GM10847 (cell line): ENCODE data around the gene MKLN1.
A peak's percentile ranks its signal among the peaks of the same experiment; 100 is the strongest.

Source experiments
- POLR2A ChIP-seq: IDR thresholded peaks from 2 replicates; pipeline ENCODE4 v1.6.1; 2011; ENCODE audit not compliant: insufficient read length; ENCODE audit errors: extremely low read depth

MKLN1 gene

DNA sequence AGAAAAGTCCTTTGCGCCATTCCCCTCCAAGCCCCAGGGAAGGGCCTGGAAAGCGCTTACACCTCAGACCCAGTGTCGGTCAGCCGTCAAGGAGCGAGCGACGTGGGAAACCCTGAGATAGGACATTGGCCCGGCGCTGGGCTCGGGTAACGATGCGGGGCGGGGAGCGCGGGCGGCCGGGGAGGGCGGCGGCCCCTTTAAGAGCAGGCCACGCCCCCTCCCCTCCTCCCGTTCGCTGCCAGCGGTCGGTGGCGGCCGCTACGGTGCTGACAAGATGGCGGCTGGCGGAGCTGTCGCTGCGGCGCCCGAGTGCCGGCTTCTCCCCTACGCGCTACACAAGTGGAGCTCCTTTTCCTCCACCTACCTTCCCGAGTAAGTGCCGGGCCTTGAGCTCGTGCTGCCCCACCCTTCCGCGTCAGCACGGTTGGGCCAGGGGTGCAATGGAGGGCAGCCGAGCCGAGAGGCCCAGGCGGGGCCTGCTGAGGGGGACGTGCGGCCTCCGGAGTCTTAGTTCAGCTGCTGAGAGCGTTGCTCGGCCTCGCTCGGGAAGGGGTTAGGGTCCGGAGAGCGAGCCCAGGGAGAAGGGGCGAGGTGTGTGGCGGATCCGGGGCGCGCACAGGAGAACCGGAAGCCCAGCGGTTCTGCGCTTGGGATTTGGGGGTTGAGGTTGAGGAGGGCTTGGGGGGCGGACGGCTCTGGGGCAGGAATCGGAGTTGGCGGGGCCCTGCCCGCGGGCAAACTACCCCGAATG lies at the start of gene MKLN1:
Gene MKLN1, plus strand, starts transcription at position 251 of the 751 bp plus-strand sequence. Its CDS starts 24 bp downstream, at position 275.
- peak; percentile 93 for TF ChIP-seq POLR2A

- TF ChIP-seq POLR2A = no peak
These were observed 48.6 kb upstream of the MKLN1 start for GRCh38 chr7:131279044-131279443.

DNA sequence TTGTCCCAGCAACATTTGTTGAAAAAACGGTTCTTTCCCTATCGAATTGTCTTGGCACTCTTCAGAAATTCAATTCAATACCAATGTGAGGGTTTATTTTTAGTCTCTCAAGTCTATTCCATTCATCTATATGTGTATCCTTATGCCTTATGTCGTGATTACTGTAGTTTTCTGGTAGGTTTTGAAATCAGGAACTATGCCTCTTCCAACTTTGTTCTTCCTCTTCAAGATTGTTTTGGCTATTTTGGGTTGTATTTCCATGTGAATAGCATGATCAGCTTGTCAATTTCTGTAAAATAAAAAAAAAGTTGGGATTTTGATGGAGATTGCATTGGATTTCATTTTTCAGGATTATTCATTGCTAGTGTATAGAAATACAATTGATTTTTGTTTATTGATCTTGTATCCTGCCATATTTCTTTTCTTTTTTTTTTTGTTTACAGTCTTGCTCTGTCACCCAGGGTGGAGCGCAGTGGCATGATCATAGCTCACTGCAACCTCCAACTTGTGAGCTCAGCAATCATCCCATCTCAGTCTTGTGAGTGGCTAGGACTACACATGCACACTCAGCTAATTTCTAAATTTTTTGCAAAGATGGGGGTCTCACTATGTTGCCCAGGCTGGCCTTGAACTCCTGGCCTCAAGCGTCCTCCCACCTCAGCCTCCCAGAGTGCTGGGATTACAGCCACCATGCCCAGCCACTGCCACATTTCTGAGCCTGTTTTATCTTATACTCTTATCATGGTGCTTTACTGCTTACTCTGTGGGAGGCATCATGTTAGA lies 46.2 kb upstream of the MKLN1 start:
- no peak for TF ChIP-seq POLR2A

DNA sequence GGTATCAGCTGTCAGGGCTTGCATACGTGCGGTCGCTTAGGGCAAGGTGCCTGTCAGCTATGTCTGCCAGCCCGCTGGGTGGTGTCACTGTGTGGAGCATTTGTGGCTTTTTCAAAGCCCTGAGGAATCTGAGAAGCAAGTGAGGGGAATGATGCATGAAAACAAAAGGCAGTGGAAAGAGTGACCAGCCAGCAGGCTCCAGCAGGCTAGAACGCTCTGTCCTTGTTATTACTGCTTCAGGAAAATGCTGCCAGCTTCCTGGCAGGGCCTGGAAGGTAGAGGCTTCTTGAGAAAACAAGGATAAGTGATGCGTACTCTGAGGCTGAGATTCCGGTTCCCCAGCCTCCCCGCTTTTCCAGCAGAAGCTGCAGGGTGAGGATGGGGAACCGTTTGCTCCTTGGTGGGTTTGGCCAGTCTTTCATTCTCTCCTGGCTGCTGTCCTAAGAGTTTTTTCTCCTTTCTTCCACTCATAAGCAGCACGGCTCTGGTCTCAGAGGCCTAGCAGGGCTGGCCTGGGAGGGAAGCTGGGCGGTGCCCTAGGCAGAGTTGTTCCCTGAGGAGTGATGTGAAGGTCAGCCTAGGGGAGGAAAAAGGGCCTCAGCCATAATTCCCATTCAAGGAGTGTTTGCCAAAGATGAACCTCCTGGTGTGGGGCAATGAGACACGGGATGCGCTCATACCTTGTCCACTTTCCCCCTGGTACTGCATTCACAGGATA lies 42.8 kb upstream of the MKLN1 start:
- TF ChIP-seq POLR2A = no peak

- TF ChIP-seq POLR2A = no peak
These were observed 42.1 kb upstream of the MKLN1 start for GRCh38 chr7:131285556-131285955.

- TF ChIP-seq POLR2A = no peak
These were observed 39.2 kb upstream of the MKLN1 start for GRCh38 chr7:131288450-131288849.

- no peak for TF ChIP-seq POLR2A
These were observed 38.6 kb upstream of the MKLN1 start for GRCh38 chr7:131289051-131289450.

DNA sequence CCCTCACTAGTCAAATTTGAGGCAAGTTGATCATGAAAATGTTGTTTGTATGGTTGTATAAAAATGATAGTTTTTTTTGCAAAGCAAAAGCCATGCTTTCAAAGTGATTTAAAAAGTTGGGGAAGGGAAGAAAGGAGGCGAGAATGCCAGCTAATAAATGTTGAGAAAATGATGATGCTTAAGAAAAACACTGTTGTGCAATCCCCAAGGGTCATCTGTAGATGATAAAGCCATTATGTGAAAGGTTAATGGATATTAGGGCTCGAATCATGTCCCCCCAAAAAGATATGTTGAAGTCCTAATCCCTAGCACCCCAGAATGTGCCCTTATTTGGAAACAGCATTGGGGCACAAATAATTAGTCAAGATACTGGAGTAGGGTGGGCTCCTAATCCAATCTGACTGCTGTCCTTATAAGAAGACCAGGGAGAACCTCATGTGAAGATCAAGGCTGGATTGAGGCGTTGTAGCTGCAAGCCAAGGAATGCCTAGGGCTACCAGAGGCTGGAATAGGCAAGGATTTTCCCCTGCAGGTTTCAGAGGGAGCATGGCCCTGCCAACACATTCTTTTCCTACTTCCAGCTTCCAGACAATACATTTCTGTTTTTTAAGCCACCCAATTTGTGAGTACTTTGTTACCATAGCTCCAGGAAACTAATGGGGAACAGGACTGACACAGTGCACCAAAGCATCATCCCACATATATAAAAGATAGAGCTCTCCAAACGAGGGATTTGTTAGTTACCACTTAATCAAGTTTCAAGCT lies 35.4 kb upstream of the MKLN1 start:
- no peak for TF ChIP-seq POLR2A

- TF ChIP-seq POLR2A = no peak
These were observed 34.7 kb upstream of the MKLN1 start for GRCh38 chr7:131293018-131293417.

DNA sequence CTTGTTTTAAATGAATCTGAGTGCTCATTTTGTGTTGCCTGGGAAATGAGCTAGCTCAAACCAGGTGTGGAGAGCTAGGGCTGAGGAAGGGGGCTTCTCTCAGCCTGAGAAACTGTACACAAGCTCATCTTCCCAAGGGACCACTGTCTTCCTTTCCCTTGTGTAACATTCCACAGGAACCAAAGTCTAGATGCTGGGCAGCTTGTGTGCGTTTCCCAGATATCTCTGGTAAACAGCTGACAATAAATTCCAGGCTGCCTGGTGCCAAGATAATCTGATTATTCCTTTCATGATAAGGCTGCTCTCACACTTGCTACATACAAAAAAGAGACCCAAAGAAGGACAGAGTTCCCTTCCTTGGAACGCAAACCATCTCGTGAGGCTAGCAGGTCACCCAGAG lies 33.1 kb upstream of the MKLN1 start:
- TF ChIP-seq POLR2A = no peak

DNA sequence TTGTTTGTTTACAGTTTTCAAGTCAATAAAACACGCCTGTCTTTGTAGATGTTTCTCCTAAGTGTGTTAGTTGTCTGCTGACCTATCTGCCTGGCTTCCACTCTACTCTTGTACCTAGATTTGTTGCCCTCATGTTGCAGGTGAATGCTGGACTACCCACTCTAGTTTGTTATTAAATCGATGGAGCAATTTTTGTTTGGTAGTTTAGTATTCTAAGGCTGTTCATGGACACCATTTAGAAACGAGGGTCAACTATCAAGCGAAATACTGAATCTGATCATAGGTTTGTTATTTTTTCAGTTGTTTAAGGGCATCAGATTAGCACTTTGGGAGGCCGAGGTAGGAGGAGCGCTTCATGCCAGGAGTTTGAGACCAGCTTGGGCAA lies 29.1 kb upstream of the MKLN1 start:
- TF ChIP-seq POLR2A = no peak

DNA sequence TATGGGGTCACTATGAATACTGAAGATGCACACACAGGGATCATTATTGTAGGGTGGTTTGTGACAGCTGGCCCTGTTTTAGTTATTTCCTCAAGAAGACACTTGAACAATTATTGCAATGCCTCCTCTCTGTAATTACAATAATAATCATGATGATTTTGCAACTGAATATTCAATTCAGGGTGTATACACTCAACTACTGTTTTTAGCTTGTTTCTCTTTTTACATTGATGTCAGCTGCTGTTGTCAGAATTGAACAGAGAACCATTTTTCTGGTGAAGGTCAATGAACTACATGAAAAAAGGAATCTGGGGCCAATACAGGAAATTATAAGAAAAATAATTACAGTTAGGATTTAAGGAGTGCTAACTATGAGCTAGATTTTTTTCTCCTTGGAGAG lies 28.6 kb upstream of the MKLN1 start:
- no peak for TF ChIP-seq POLR2A

- TF ChIP-seq POLR2A = no peak
These were observed 27.6 kb upstream of the MKLN1 start for GRCh38 chr7:131300078-131300477.

DNA sequence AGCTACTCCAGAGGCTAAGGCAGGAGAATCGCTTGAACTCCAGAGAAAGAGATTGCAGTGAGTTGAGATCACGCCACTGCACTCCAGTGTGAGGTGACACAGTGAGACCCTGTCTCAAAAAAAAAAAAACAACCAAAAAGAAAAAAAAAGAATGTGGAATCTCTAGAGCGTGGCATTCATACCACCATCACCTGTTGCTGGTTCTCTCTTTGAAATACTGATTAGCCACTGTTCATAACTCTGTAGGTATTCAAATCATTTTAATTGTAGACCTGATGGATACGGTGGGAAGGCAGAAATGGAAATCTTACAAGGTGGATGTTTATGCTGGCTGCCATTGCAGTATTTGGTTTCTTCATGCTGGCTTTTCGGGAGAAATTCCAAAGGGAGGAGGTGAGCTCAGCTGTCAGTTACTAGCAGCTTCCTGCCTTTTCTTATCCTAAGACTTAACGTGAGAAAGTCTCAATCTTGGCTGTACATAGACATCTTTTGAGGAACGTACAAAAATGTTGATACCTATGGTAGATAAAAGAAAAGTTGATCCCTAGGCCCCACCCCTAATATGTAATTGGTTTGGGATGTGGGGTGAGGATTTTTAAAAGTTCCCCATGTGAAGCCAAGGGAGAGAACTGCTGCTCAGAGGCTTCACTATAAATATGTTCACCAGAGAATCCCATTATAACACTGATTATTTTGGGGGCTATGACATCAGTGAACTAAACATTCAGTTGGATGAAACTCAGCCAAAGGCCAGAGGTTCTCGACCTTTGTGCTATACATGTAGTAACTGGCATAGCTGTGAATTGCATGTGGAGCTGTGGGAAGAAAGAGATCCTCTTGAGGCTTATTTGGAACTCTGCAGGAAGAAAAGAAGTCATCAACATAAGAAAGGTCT lies 26.9 kb upstream of the MKLN1 start:
- no peak for TF ChIP-seq POLR2A
